Keratinocyte (primary cell): Measurements from ENCODE around the gene HIVEP2. TPM values are rescaled to one million over a fixed set of nuclear protein-coding genes. Genes with fewer than 3 reads are reported as not detected.

ENCODE experiments used
- DNase-seq: peaks from one replicate; pipeline ENCODE4 v3.0.0-alpha.2; 2011; ENCODE audit warnings: low read depth, missing footprints, low spot score
- FAIRE-seq: peaks from 2 replicates; lab custom pipeline; 2011; peaks lifted over from hg19 to GRCh38; lab: Jason Lieb, UNC
- H2AFZ ChIP-seq: 2 replicates; pipeline ENCODE4 v1.6.0; 2012; ENCODE audit warnings: low read length, control low read depth, inconsistent platforms; ENCODE audit not compliant: control insufficient read depth
- H3K27ac ChIP-seq: 2 replicates; pipeline ENCODE4 v1.5.1; 2011; ENCODE audit warnings: low read length; ENCODE audit not compliant: control insufficient read depth, insufficient read depth
- H3K27me3 ChIP-seq: 3 replicates; pipeline ENCODE4 v1.6.0; 2011; ENCODE audit warnings: low read length; ENCODE audit not compliant: control insufficient read depth, insufficient read depth; ENCODE audit errors: extremely low read depth
- H3K36me3 ChIP-seq, 2 experiments: 2 replicates in 1 of 2; 3 replicates in 1 of 2; pipeline ENCODE4 v1.5.1; 2011; ENCODE audit warnings: low read length in 2 of 2, mild to moderate bottlenecking in 1 of 2; ENCODE audit not compliant: control insufficient read depth in 2 of 2, insufficient read depth in 2 of 2; ENCODE audit errors: extremely low read depth in 1 of 2
- H3K4me1 ChIP-seq: 3 replicates; pipeline ENCODE4 v1.5.1; 2011; ENCODE audit warnings: low read length; ENCODE audit not compliant: control insufficient read depth, insufficient read depth; ENCODE audit errors: extremely low read depth
- H3K4me2 ChIP-seq: 3 replicates; pipeline ENCODE4 v1.6.0; 2011; ENCODE audit warnings: low read depth, low read length; ENCODE audit not compliant: control insufficient read depth, insufficient read depth; ENCODE audit errors: extremely low read depth
- H3K4me3 ChIP-seq, 3 experiments: fragments of 200-600 bp in 1 of 3; sonication (generic) in 1 of 3; 2 replicates in 2 of 3; 3 replicates in 1 of 3; pipeline ENCODE4 v1.5.1; 2011 to 2016; ENCODE audit warnings: low read length in 3 of 3, mild to moderate bottlenecking in 3 of 3, control low read depth in 2 of 3, inconsistent platforms in 1 of 3, low read depth in 1 of 3, mixed read lengths in 1 of 3, mixed run types in 1 of 3, moderate library complexity in 1 of 3; ENCODE audit not compliant: control insufficient read depth in 2 of 3, insufficient read depth in 2 of 3; ENCODE audit errors: extremely low read depth in 1 of 3
- H3K79me2 ChIP-seq: 2 replicates; pipeline ENCODE4 v1.6.0; 2012; ENCODE audit warnings: low read length; ENCODE audit not compliant: control insufficient read depth, insufficient read depth
- H3K9ac ChIP-seq: 3 replicates; pipeline ENCODE4 v1.6.0; 2011; ENCODE audit warnings: low read length; ENCODE audit not compliant: control insufficient read depth, insufficient read depth; ENCODE audit errors: extremely low read depth
- H3K9me1 ChIP-seq: 3 replicates; pipeline ENCODE4 v1.6.0; 2011; ENCODE audit warnings: low read length; ENCODE audit not compliant: control insufficient read depth, insufficient read depth; ENCODE audit errors: extremely low read depth
- H3K9me3 ChIP-seq: 2 replicates; pipeline ENCODE4 v1.5.1; 2012; ENCODE audit warnings: low read depth, low read length; ENCODE audit not compliant: control insufficient read depth
- H4K20me1 ChIP-seq: 3 replicates; pipeline ENCODE4 v1.6.0; 2011; ENCODE audit warnings: low read length; ENCODE audit not compliant: control insufficient read depth, insufficient read depth; ENCODE audit errors: extremely low read depth
- EZH2 ChIP-seq: IDR thresholded peaks from one replicate; pipeline ENCODE4 v1.6.1; 2012; ENCODE audit warnings: inconsistent platforms, mild to moderate bottlenecking, low read length, moderate library complexity
- dilution Hi-C: fragments of 300-500 bp; cut with MboI; formaldehyde crosslinking; loops from one replicate; pipeline ENCODE4 v1.7.0; 2020; ENCODE audit warnings: low sequenced_read_pairs; ENCODE audit not compliant: extremely low pct_ligation_motif_present
- polyA plus RNA-seq, 5 experiments: library from polyadenylated mRNA; depleted of rRNA in 3 of 5; stranded (reverse) in 3 of 5; stranded (forward) in 1 of 5; unstranded in 1 of 5; fragments of >200 nt; gene quantifications; 1 replicate in 1 of 5; 2 replicates in 3 of 5; 3 replicates in 1 of 5; pipeline versions ENCODE4 v1.2.1 to v1.2.3, GENCODE V29; 2011 to 2012; ENCODE audit warnings: missing spikeins in 2 of 5, low read depth in 1 of 5, low replicate concordance in 1 of 5
- TF ChIP-seq, protein P1 (sequence below), 3 experiments: IDR thresholded peaks in 1 of 3; conservative IDR thresholded peaks in 1 of 3; optimal IDR thresholded peaks in 1 of 3; 2 replicates in 2 of 3; 3 replicates in 1 of 3; pipeline versions ENCODE3 to v1.5.1; 2011; ENCODE audit warnings: low read length in 3 of 3, mild to moderate bottlenecking in 3 of 3, moderate library complexity in 2 of 3, control low read depth in 1 of 3, inconsistent platforms in 1 of 3; ENCODE audit not compliant: insufficient read depth in 2 of 3; ENCODE audit errors: extremely low read depth in 1 of 3

Gene HIVEP2
- polyA plus RNA-seq, 1 donor (not counting 4 experiments of a cell fraction or from before 2014, with no cell fraction given) = 8.9 TPM

- H3K36me3 ChIP-seq = peaks cover 0 to 3% of the 10 kb centered on the region in 2 experiments
- FAIRE-seq (no peak), DNase-seq (no peak)
- no peak overlapping the region for H3K27ac ChIP-seq
- H3K9me1 ChIP-seq = no peaks in the 10 kb centered on the region
- H3K4me1 ChIP-seq = no peaks in the 10 kb centered on the region
- no peak overlapping the region for H3K4me3 ChIP-seq
- no peaks in the 10 kb centered on the region for H3K27me3 ChIP-seq
- H2AFZ ChIP-seq = no peak overlapping the region
- peaks cover 2% of the 10 kb centered on the region for H3K79me2 ChIP-seq
- no peak overlapping the region for H3K4me2 ChIP-seq
- no peaks in the 10 kb centered on the region for H3K9me3 ChIP-seq
- no peaks in the 10 kb centered on the region for H4K20me1 ChIP-seq
- H3K9ac ChIP-seq = no peak overlapping the region
- dilution Hi-C loops = no loop called here
- no peak for TF ChIP-seq EZH2
- TF ChIP-seq, protein P1, sequence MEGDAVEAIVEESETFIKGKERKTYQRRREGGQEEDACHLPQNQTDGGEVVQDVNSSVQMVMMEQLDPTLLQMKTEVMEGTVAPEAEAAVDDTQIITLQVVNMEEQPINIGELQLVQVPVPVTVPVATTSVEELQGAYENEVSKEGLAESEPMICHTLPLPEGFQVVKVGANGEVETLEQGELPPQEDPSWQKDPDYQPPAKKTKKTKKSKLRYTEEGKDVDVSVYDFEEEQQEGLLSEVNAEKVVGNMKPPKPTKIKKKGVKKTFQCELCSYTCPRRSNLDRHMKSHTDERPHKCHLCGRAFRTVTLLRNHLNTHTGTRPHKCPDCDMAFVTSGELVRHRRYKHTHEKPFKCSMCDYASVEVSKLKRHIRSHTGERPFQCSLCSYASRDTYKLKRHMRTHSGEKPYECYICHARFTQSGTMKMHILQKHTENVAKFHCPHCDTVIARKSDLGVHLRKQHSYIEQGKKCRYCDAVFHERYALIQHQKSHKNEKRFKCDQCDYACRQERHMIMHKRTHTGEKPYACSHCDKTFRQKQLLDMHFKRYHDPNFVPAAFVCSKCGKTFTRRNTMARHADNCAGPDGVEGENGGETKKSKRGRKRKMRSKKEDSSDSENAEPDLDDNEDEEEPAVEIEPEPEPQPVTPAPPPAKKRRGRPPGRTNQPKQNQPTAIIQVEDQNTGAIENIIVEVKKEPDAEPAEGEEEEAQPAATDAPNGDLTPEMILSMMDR (optimal IDR thresholded peaks at IDR 0.05 in 1 of 3, IDR thresholded peaks at IDR 0.05 in 1 of 3, conservative IDR thresholded peaks at IDR 0.05 in 1 of 3; ENCODE audit: extremely low read depth in 1 of 3, insufficient read depth in 2 of 3, low read length in 3 of 3) = no peak
These were observed 30.6 kb downstream of the HIVEP2 start for GRCh38 chr6:142914369-142914768.

- DNase-seq (no peak), FAIRE-seq (no peak)
These were observed 31.4 kb downstream of the HIVEP2 start for GRCh38 chr6:142913511-142914047.

More at GRCh38 chr6:142913511-142914047, 31.4 kb downstream of the HIVEP2 start:
- no peaks in the 10 kb centered on the region for H4K20me1 ChIP-seq
- H3K27ac ChIP-seq = no peak overlapping the region
- no peak overlapping the region for H3K9ac ChIP-seq
- no peaks in the 10 kb centered on the region for H3K9me1 ChIP-seq
- TF ChIP-seq EZH2 = no peak
- TF ChIP-seq, protein P1 (optimal IDR thresholded peaks at IDR 0.05 in 1 of 3, IDR thresholded peaks at IDR 0.05 in 1 of 3, conservative IDR thresholded peaks at IDR 0.05 in 1 of 3; ENCODE audit: extremely low read depth in 1 of 3, insufficient read depth in 2 of 3, low read length in 3 of 3) = no peak
- no peaks in the 10 kb centered on the region for H3K4me1 ChIP-seq
- H3K27me3 ChIP-seq = no peaks in the 10 kb centered on the region
- no peaks in the 10 kb centered on the region for H3K9me3 ChIP-seq
- H2AFZ ChIP-seq = no peak overlapping the region
- no peak overlapping the region for H3K4me2 ChIP-seq
- peaks cover 0 to 3% of the 10 kb centered on the region in 2 experiments for H3K36me3 ChIP-seq
- H3K4me3 ChIP-seq = no peak overlapping the region
- peaks cover 2% of the 10 kb centered on the region for H3K79me2 ChIP-seq
- dilution Hi-C loops = no loop called here
